Adrenal gland (tissue), 12 donors: ENCODE results near the gene S100A5. TPM values are rescaled to one million over a fixed set of nuclear protein-coding genes. Genes with fewer than 3 reads are reported as not detected.
"Not testable (repeated sequence)": the region's sequence is repeated elsewhere in the genome, so short reads cannot be mapped to it uniquely, and the experiment has no call there.

ENCODE experiments used
- DNase-seq, 7 donors: peaks; one replicate each; pipeline ENCODE4 v3.0.0-alpha.2; 2019 to 2020
- H3K27ac ChIP-seq, 5 donors: fragments of 200-600 bp; sonication (generic) in 4 of 5; 1 replicate in 3 of 5; 2 replicates in 2 of 5; pipeline versions ENCODE4 v1.5.1 to v1.8.0; 2016 to 2020; ENCODE audit warnings: mild to moderate bottlenecking in 1 of 5
- H3K27me3 ChIP-seq: fragments of 200-600 bp; 2 replicates; pipeline ENCODE4 v1.8.0; 2021
- H3K36me3 ChIP-seq, 2 donors: fragments of 200-600 bp; replicated peaks in 1 of 2; 1 replicate in 1 of 2; 2 replicates in 1 of 2; pipeline versions ENCODE4 v1.5.1 to v1.8.0; 2018 to 2022
- H3K4me1 ChIP-seq, 2 donors: fragments of 200-600 bp; replicated peaks in 1 of 2; 1 replicate in 1 of 2; 2 replicates in 1 of 2; pipeline versions ENCODE4 v1.5.1 to v1.8.0; 2018 to 2021
- H3K4me3 ChIP-seq, 4 donors: fragments of 200-600 bp; sonication (generic) in 3 of 4; one replicate each; pipeline ENCODE4 v1.5.1; 2016 to 2018
- H3K9me3 ChIP-seq, 3 donors: fragments of 200-600 bp; sonication (generic) in 1 of 3; replicated peaks in 1 of 3; 1 replicate in 2 of 3; 2 replicates in 1 of 3; pipeline versions ENCODE4 v1.5.1 to v1.8.0; 2016 to 2021
- CTCF ChIP-seq, 6 experiments: fragments of 450-650 bp in 4 of 6; fragments of 200-600 bp in 2 of 6; sonication (generic) in 1 of 6; IDR thresholded peaks; 1 replicate in 5 of 6; 2 replicates in 1 of 6; pipeline versions ENCODE4 v1.5.1 to v1.8.0; 2016 to 2021; ENCODE audit warnings: antibody characterized with exemption in 6 of 6, mild to moderate bottlenecking in 2 of 6, moderate library complexity in 1 of 6
- POLR2A ChIP-seq, 2 donors: fragments of 450-650 bp; IDR thresholded peaks; one replicate each; pipeline ENCODE4 v1.6.1; 2017; ENCODE audit warnings: antibody characterized with exemption in 2 of 2, mild to moderate bottlenecking in 2 of 2, moderate library complexity in 1 of 2
- WGBS, 4 donors: extraction: QIAGEN DNeasy Blood & Tissue Kit in 2 of 4; methylation state at CpG; one replicate each; pipeline versions ENCODE4 v1.1.5 to v1.1.7; 2013 to 2017; 5-methylcytosine and 5-hydroxymethylcytosine counted together
- intact Hi-C, 2 donors: fragments of 100-400 bp; cut with DNase I; formaldehyde crosslinking; loops; one replicate each; pipeline versions ENCODE4 v1.14.1 to v1.15.0; 2022 to 2023
- polyA plus RNA-seq, 3 donors: library from polyadenylated mRNA; stranded (reverse); fragments of 200-250 nt in 2 of 3; fragments of 350-450 nt in 1 of 3; fragmentation: Illumina TruSeq in 1 of 3; extraction: RNeasy Lipid Tissue Mini Kit (QIAGEN cat#74804) in 1 of 3; gene quantifications; one replicate each; pipeline ENCODE4 v1.2.3, GENCODE V29; 2013 to 2014
- total RNA-seq, 9 donors: library from RNA; depleted of rRNA in 4 of 9; stranded (reverse); fragments of >200 nt in 4 of 9; fragments of 120-200 nt in 1 of 9; fragmentation: NEBNext Ultra II Directional in 1 of 9; extraction: Animal tissue kit (Norgen Biotek cat#: 25700) in 1 of 9; gene quantifications; one replicate each; pipeline versions ENCODE4 v1.1.0 to v1.2.4, GENCODE V29; 2013 to 2023
- donor health status: healthy with polysubstance abuse.
- donor health status: Bipolar disorder and iron deficiency.
- donor health status: DM: yes; HTN: yes; CAD: no.
- donor health status: DM: no; HTN: no; CAD: no.
- donor health status: DM: no; HTN: no; CAD: no.
- donor health status: DM: yes; HTN: yes; CAD: no.

Gene S100A5
- total and polyA plus RNA-seq, 12 donors = 0.17 TPM; not detected in 11

GRCh38 chr1:153586347-153586746 is 45.6 kb upstream of the S100A5 start:
- Histone ChIP-seq H3K36me3 (no peaks in the 10 kb centered on the region), H3K4me1 (peaks cover 19 to 22% of the 10 kb centered on the region in 2 donors), H3K4me3 (no peak overlapping the region), H3K9me3 (no peaks in the 10 kb centered on the region), H3K27me3 (no peaks in the 10 kb centered on the region), H3K27ac (peak overlapping the region in 2 of 5 donors; percentile 75 to 81)
- intact Hi-C loops = no loop called here
- 24 to 52% (median 43%) methylated on average over 1 of the region's 1 CpG for WGBS, 4 donors
- DNase-seq = no peak
- TF ChIP-seq CTCF (IDR thresholded peaks at IDR 0.05) = no peak
- no peak for TF ChIP-seq POLR2A (IDR thresholded peaks at IDR 0.05)

DNA sequence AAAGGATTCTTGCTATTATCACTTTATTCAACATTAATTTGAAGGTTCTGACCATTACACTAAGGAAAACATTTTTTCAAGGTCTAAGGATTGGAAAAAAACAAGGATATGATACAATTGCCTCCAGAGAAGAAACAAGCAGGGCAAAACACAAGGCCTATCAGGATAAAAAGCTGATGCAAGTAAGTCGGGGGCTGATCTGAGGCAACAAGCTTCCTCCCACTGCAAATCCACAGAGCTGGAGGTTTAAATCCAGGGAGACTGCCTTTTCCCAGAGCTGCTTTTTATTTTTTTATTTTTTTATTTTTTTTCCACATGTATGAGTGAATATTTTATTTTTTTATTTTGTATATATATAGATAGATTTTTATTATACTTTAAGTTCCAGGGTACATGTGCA is 44.3 kb upstream of the S100A5 start:
- Histone ChIP-seq H3K4me1 (peaks cover 19 to 22% of the 10 kb centered on the region in 2 donors), H3K27me3 (no peaks in the 10 kb centered on the region), H3K27ac (peak overlapping the region in 1 of 5 donors; percentile 9), H3K4me3 (no peak overlapping the region), H3K36me3 (no peaks in the 10 kb centered on the region), H3K9me3 (no peaks in the 10 kb centered on the region)
- 38 to 52% (median 46%) methylated on average over 1 of the region's 1 CpG for WGBS, 4 donors
- intact Hi-C loops = no loop called here
- no peak for DNase-seq
- TF ChIP-seq CTCF (IDR thresholded peaks at IDR 0.05) (no peak), POLR2A (IDR thresholded peaks at IDR 0.05) (no peak)

- Histone ChIP-seq H3K36me3 (no peaks in the 10 kb centered on the region), H3K27me3 (no peaks in the 10 kb centered on the region), H3K4me1 (peaks cover 18 to 22% of the 10 kb centered on the region in 2 donors), H3K9me3 (no peaks in the 10 kb centered on the region), H3K27ac (no peak overlapping the region), H3K4me3 (no peak overlapping the region)
- DNase-seq = no peak
- WGBS, 4 donors = 73 to 88% (median 84%) methylated on average over 2 of the region's 2 CpGs
- intact Hi-C loops = no loop called here
- TF ChIP-seq CTCF (IDR thresholded peaks at IDR 0.05) (no peak), POLR2A (IDR thresholded peaks at IDR 0.05) (no peak)
Measured at GRCh38 chr1:153583976-153584375, 43.2 kb upstream of the S100A5 start.

GRCh38 chr1:153583514-153583913 is 42.8 kb upstream of the S100A5 start:
- peaks cover 15 to 21% of the 10 kb centered on the region in 2 donors for H3K4me1 ChIP-seq
- H3K27ac ChIP-seq, intact Hi-C loops, H3K9me3 ChIP-seq, H3K4me3 ChIP-seq, DNase-seq, H3K27me3 ChIP-seq, H3K36me3 ChIP-seq: not testable (repeated sequence)
- 91 to 98% (median 95%) methylated on average over 2 to 3 of the region's 3 CpGs for WGBS, 4 donors

- DNase-seq, H3K27me3 ChIP-seq, H3K27ac ChIP-seq, intact Hi-C loops, H3K9me3 ChIP-seq, H3K4me3 ChIP-seq, H3K36me3 ChIP-seq: not testable (repeated sequence)
- WGBS, 4 donors = 92 to 97% (median 96%) methylated on average over 9 to 32 of the region's 34 CpGs
- peaks cover 12 to 19% of the 10 kb centered on the region in 2 donors for H3K4me1 ChIP-seq
Measured at GRCh38 chr1:153582836-153583235, 42.1 kb upstream of the S100A5 start.
